IPS-15b (cell line): ENCODE data around the gene DNASE1L1.

Experiments used
- H3K27me3 ChIP-seq: one replicate; pipeline ENCODE4 v1.6.1; 2013; ENCODE audit warnings: low read length; ENCODE audit not compliant: control insufficient read depth, insufficient read depth
- H3K36me3 ChIP-seq: one replicate; pipeline ENCODE4 v1.6.1; 2013; ENCODE audit warnings: low read length; ENCODE audit not compliant: control insufficient read depth, insufficient read depth
- H3K4me1 ChIP-seq: one replicate; pipeline ENCODE4 v1.6.1; 2013; ENCODE audit warnings: mild to moderate bottlenecking, low read length; ENCODE audit not compliant: control insufficient read depth, insufficient read depth
- H3K4me3 ChIP-seq: one replicate; pipeline ENCODE4 v1.5.1; 2013; ENCODE audit warnings: low read depth, low read length
- H3K9ac ChIP-seq: one replicate; pipeline ENCODE4 v1.6.1; 2013; ENCODE audit warnings: low read depth, mild to moderate bottlenecking, low read length
- H3K9me3 ChIP-seq: one replicate; pipeline ENCODE4 v1.6.1; 2013; ENCODE audit warnings: mild to moderate bottlenecking, low read length; ENCODE audit not compliant: control insufficient read depth, insufficient read depth

DNASE1L1 gene

GRCh38 chrX:154374313-154375155, 34.5 kb downstream of the DNASE1L1 start, which contains the start of gene FLNA:
TSS of gene FLNA (minus strand) at chrX:154374634. CDS start at chrX:154371245, 3,389 bp downstream.
- Histone ChIP-seq H3K4me1 (no peaks in the 10 kb centered on the region), H3K9me3 (no peaks in the 10 kb centered on the region), H3K9ac (no peak within 1 kb of the TSS), H3K4me3 (peak within 1 kb of the TSS; percentile 43), H3K27me3 (no peaks in the 10 kb centered on the region), H3K36me3 (peaks cover 4% of the 10 kb centered on the region)

DNA sequence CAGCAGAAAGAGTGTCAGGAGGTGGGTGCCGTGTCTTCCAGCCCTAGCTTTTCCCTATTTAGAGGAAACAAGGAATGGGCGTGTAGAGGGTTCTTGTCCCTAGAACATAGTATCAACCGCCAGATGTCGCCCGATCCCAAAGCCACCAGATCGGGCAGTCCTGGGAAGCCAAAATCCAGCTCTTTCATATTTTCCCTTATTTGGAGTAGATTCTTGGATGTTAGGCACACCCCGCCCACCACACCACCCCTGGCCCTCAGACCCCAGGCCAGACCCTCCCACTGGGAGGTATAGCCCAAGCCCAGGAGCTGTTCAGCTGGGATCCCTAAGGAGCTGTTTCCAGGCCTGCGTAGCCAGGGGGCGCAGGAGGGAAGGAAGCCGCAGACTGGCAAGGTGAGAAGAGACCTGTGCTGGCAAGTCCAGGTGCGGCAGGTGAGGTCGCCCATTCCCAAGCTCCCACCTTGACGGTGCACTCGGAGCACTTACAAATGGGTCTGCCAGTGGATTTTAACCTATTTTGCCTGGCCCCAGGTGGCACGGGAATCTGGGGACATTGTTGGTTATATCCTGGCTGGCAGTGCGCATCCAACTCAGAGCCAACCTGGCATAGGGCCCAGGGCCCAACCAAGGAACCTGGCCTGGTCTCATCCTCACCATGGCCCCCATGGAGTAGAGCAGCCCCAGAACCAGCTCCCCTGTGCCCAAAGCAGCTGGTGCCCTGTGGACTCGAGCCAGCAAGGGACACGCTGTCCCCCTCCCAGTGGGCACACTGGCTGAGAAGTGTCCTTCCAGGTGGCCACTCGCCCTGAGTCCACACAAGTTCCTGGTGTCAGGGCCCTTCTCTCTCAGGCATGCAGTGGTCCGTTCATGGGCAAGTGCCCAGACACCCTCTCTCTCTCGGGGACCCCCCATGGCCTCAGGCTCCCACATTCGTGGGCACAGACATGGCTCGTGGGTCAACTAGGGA, 35.4 kb downstream of the DNASE1L1 start:
- H3K9me3 ChIP-seq, result no peaks in the 10 kb centered on the region
- H3K4me1 ChIP-seq, result no peaks in the 10 kb centered on the region
- peaks cover 5% of the 10 kb centered on the region for H3K36me3 ChIP-seq
- H3K9ac ChIP-seq, result no peak overlapping the region
- no peaks in the 10 kb centered on the region for H3K27me3 ChIP-seq
- H3K4me3 ChIP-seq, result peak overlapping the region; percentile 43

- Histone ChIP-seq H3K36me3 (peaks cover 14% of the 10 kb centered on the region), H3K4me1 (no peaks in the 10 kb centered on the region), H3K4me3 (peak overlapping the region; percentile 56), H3K27me3 (no peaks in the 10 kb centered on the region), H3K9ac (no peak overlapping the region), H3K9me3 (no peaks in the 10 kb centered on the region)
Observed at GRCh38 chrX:154372612-154373022, 36.4 kb downstream of the DNASE1L1 start.

- Histone ChIP-seq H3K4me1 (no peaks in the 10 kb centered on the region), H3K9me3 (no peaks in the 10 kb centered on the region), H3K4me3 (peak overlapping the region; percentile 56), H3K9ac (no peak overlapping the region), H3K27me3 (no peaks in the 10 kb centered on the region), H3K36me3 (peaks cover 22% of the 10 kb centered on the region)
Observed at GRCh38 chrX:154371789-154372300, 37.2 kb downstream of the DNASE1L1 start.

GRCh38 chrX:154371017-154371788, 37.9 kb downstream of the DNASE1L1 start:
- Histone ChIP-seq H3K9me3 (no peaks in the 10 kb centered on the region), H3K27me3 (no peaks in the 10 kb centered on the region), H3K36me3 (peaks cover 29% of the 10 kb centered on the region), H3K4me1 (no peaks in the 10 kb centered on the region), H3K4me3 (peak overlapping the region; percentile 81), H3K9ac (peak overlapping the region; percentile 74)

DNA sequence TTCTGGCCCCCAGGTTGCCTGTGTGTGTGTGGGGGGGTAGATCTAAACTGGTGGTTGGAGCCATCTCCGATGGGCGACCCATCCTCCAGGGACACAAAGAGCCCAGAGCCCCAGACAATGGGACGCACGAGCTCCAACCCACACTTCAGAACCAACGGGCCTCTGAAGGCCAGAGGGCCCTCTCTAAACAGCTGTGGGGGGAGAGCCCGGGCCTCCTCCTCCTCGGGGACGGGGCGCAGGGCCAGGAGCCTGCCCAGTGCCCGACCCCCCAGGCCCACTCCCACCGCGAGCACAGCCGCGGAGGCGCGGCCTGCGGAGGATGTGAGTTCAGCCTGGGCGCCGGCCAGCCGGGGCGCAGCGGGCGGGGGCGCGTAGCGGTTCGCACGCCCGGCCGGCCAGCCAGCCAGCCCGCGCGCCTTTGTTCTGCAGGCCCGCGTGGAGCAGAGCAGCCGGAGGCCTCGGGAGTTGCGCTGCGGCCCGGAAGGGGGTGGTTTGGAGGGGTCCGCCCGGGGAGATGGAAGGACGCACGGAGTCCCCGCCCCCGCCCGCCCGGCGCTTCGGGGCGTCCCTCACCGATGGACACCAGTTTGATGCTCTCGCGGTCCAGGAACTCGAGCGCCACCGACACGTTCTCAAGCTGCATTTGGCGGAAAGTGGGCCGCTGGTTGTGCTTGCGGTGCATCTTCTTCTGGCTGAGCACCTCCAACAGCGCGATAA, 38.6 kb downstream of the DNASE1L1 start:
- H3K4me1 ChIP-seq, result no peaks in the 10 kb centered on the region
- peak overlapping the region; percentile 83 for H3K9ac ChIP-seq
- no peaks in the 10 kb centered on the region for H3K9me3 ChIP-seq

GRCh38 chrX:154369449-154370299, 39.4 kb downstream of the DNASE1L1 start:
- Histone ChIP-seq H3K9me3 (no peaks in the 10 kb centered on the region), H3K36me3 (peaks cover 44% of the 10 kb centered on the region), H3K9ac (peak overlapping the region; percentile 83), H3K4me3 (peak overlapping the region; percentile 81), H3K27me3 (no peaks in the 10 kb centered on the region), H3K4me1 (no peaks in the 10 kb centered on the region)

More for the DNA sequence above, 38.6 kb downstream of the DNASE1L1 start:
- peak overlapping the region; percentile 81 for H3K4me3 ChIP-seq
- peaks cover 36% of the 10 kb centered on the region for H3K36me3 ChIP-seq
- H3K27me3 ChIP-seq, result no peaks in the 10 kb centered on the region

DNA sequence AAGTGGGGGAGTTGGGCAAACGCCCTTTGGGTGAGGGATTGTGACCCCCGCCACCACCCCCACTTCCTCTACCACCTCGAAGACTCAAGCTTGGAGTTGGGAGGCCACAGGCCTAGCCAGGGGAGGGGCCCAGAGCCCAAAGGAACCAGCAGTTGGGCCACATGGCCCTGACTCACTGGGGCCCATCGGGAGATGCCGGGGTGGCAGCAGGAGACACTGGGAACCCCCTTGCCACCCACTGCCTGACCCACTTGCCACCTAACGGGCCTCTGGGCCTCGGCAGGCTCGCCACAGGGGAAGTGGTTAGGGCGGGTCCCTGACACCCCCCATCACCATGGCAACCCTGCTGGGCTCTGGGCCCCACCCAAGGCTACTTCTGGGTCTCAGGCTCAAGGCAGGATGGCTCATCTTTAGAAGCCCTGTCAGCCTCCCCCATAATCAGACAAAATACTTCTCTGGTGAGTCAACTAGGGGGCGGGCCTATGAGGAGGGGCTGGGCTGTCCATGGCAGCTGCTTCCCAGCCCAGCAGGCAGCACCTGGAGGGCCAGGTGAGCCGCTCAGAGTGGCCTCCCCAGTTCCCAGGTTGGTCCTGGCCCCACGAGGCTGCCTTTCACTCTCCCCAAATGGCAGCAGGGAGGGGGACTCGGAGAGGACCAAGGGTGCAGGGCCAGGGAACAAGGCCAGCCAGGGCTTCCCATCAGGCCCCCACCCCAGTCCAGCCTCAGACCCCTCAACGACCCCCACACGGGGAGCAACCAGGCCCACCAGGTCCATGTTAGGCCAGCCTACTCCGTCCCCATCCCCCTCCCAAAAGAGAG, 40.2 kb downstream of the DNASE1L1 start:
- Histone ChIP-seq H3K4me3 (peak overlapping the region; percentile 55), H3K27me3 (no peaks in the 10 kb centered on the region), H3K4me1 (no peaks in the 10 kb centered on the region), H3K9me3 (no peaks in the 10 kb centered on the region), H3K9ac (no peak overlapping the region), H3K36me3 (peaks cover 52% of the 10 kb centered on the region)

GRCh38 chrX:154367474-154368308, 41.4 kb downstream of the DNASE1L1 start:
- Histone ChIP-seq H3K4me1 (no peaks in the 10 kb centered on the region), H3K27me3 (no peaks in the 10 kb centered on the region), H3K9me3 (no peaks in the 10 kb centered on the region), H3K36me3 (peaks cover 59% of the 10 kb centered on the region), H3K4me3 (no peak overlapping the region), H3K9ac (no peak overlapping the region)
